ENCODE measurements around the gene FAM171A2. TPM values are rescaled to one million over a fixed set of nuclear protein-coding genes. Genes with fewer than 3 reads are reported as not detected.

FAM171A2 gene
- total and polyA plus RNA-seq, 2 of the 8 experiments (the other 6 are each of a cell fraction or from before 2014, with no cell fraction given) = 21.9 to 24.1 TPM

GRCh38 chr17:44408786-44409185, 45.1 kb upstream of the FAM171A2 start:
- Histone ChIP-seq H3K27ac (ENCODE audit: low read depth, low read length) (no peak overlapping the region), H3K79me2 (ENCODE audit: control insufficient read depth in 1 of 2, insufficient read depth in 2 of 2, low read length in 2 of 2) (no peaks in the 10 kb centered on the region), H3K9me3 (ENCODE audit: insufficient read depth in 2 of 2, low read depth in 1 of 2, low read length in 1 of 2) (no peaks in the 10 kb centered on the region), H3K18ac (ENCODE audit: extremely low read depth, low read length) (no peak overlapping the region), H4K5ac (ENCODE audit: insufficient read length, low read depth, low read length) (no peak overlapping the region), H3K56ac (replicated peaks; ENCODE audit: insufficient read length, low read depth, low read length) (no peak overlapping the region), H3K36me3 (ENCODE audit: control insufficient read depth in 2 of 4, insufficient read depth in 4 of 4, low read length in 3 of 4) (peaks cover 0 to 3% (median 0%) of the 10 kb centered on the region in 4 experiments; a peak in 1 of 8 replicates), H2BK12ac (ENCODE audit: low read depth, low read length) (no peak overlapping the region), H3K23ac (ENCODE audit: insufficient read length) (no peak overlapping the region), H3K9ac (replicated peaks in 1 of 4; ENCODE audit: extremely low read depth in 1 of 4, low read depth in 3 of 4, low read length in 3 of 4) (no peak overlapping the region), H4K8ac (ENCODE audit: extremely low read depth, insufficient read depth, low read length) (no peak overlapping the region), H2BK15ac (ENCODE audit: low read length) (no peak overlapping the region), H2BK5ac (ENCODE audit: low read depth, low read length) (no peak overlapping the region), H3K23me2 (ENCODE audit: low read depth, low read length) (no peaks in the 10 kb centered on the region), H3K14ac (ENCODE audit: insufficient read length) (no peak overlapping the region), H3K4me3 (ENCODE audit: extremely low read depth in 1 of 4, insufficient read depth in 2 of 4, low read depth in 3 of 4, low read length in 4 of 4) (no peak overlapping the region), H3K79me1 (ENCODE audit: low read depth, low read length) (no peaks in the 10 kb centered on the region), H4K20me1 (replicated peaks in 1 of 2; ENCODE audit: control insufficient read depth in 1 of 2, insufficient read depth in 2 of 2, low read length in 2 of 2) (no peaks in the 10 kb centered on the region), H2BK120ac (replicated peaks; ENCODE audit: low read depth, low read length) (no peak overlapping the region), H2AFZ (ENCODE audit: low read length) (no peak overlapping the region), H3K27me3 (replicated peaks in 1 of 4; ENCODE audit: control insufficient read depth in 3 of 4, extremely low read depth in 1 of 4, insufficient read depth in 3 of 4, low read length in 3 of 4) (no peaks in the 10 kb centered on the region), H3K4me1 (replicated peaks in 1 of 4; ENCODE audit: control insufficient read depth in 3 of 4, insufficient read depth in 4 of 4, low read length in 3 of 4) (no peaks in the 10 kb centered on the region), H4K91ac (replicated peaks; ENCODE audit: insufficient read length, low read length) (no peak overlapping the region), H3K4me2 (ENCODE audit: insufficient read depth in 1 of 2, low read depth in 2 of 2, low read length in 2 of 2) (no peak overlapping the region), H3K4ac (replicated peaks; ENCODE audit: insufficient read length, low read depth, low read length) (no peak overlapping the region), H2BK20ac (ENCODE audit: low read length) (no peak overlapping the region), H2AK5ac (ENCODE audit: low read depth, low read length) (no peak overlapping the region)
- CTCF ChIA-PET (ENCODE audit: partially characterized antibody) = interaction anchor here (1.1 to 1.4 kb wide), 4 partner anchors 10 to 114 kb away, joined by 3 to 4 read pairs (median 3); no protein-coding TSS in a partner anchor
- FAIRE-seq = no peak
- no peak for DNase-seq (ENCODE audit: low read depth in 1 of 2, low spot score in 2 of 2)
- WGBS, 2 experiments (ENCODE audit: extremely low coverage in 1 of 2, insufficient coverage in 1 of 2, insufficient read length in 1 of 2, insufficient replicate concordance in 2 of 2, low coverage in 1 of 2, low lambda C conversion rate in 2 of 2, missing lambda C conversion rate in 1 of 2) = 92% methylated on average over 4 of the region's 4 CpGs; no CpG with 5 or more reads in 1 of the 2 experiments
- POLR2A ChIA-PET (ENCODE audit: partially characterized antibody) = no interaction called here
- TF ChIP-seq SP4 (IDR thresholded peaks at IDR 0.05; ENCODE audit: low read length) (no peak), RAD21 (IDR thresholded peaks at IDR 0.05 in 1 of 2, conservative IDR thresholded peaks at IDR 0.05 in 1 of 2; ENCODE audit: low read depth in 2 of 2, low read length in 2 of 2) (no peak), CHD2 (IDR thresholded peaks at IDR 0.05; ENCODE audit: low read length) (no peak), EGR1 (IDR thresholded peaks at IDR 0.05; ENCODE audit: borderline replicate concordance, low read depth, low read length) (no peak), NANOG (IDR thresholded peaks at IDR 0.05; ENCODE audit: insufficient read depth, low read depth, low read length, poor library complexity, severe bottlenecking) (no peak), CBX5 (IDR thresholded peaks at IDR 0.05; ENCODE audit: low read depth, low read length) (no peak), SIX5 (IDR thresholded peaks at IDR 0.05; ENCODE audit: low read depth, low read length) (no peak), HDAC6 (IDR thresholded peaks at IDR 0.05; ENCODE audit: low read depth, low read length) (no peak), RBBP5 (IDR thresholded peaks at IDR 0.05; ENCODE audit: borderline replicate concordance, low read depth, low read length) (no peak), CBX8 (IDR thresholded peaks at IDR 0.05; ENCODE audit: borderline replicate concordance, low read depth, low read length) (no peak), CHD1 (IDR thresholded peaks at IDR 0.05; ENCODE audit: low read depth, low read length) (no peak), SP1 (IDR thresholded peaks at IDR 0.05; ENCODE audit: low read depth, low read length) (no peak), POLR2A (IDR thresholded peaks at IDR 0.05; ENCODE audit: control extremely low read depth in 1 of 2, low read depth in 2 of 2, low read length in 2 of 2) (no peak)

All from H1 (cell line).